Endodermal cell (in vitro differentiated cells): ENCODE data around the gene ZNF544. TPM values are rescaled to one million over a fixed set of nuclear protein-coding genes. Genes with fewer than 3 reads are reported as not detected.

Experiments used
- DNase-seq: peaks from one replicate; pipeline ENCODE4 v3.0.0-alpha.2; 2017
- H3K27ac ChIP-seq: 2 replicates; pipeline ENCODE4 v1.5.1; 2013; ENCODE audit warnings: mild to moderate bottlenecking, low read depth, low read length, moderate library complexity
- H3K27me3 ChIP-seq: 2 replicates; pipeline ENCODE4 v1.6.1; 2013; ENCODE audit warnings: mild to moderate bottlenecking, low read length, moderate library complexity; ENCODE audit not compliant: insufficient read depth, control insufficient read depth, poor library complexity, severe bottlenecking
- H3K36me3 ChIP-seq: 2 replicates; pipeline ENCODE4 v1.7.0; 2013; ENCODE audit warnings: mild to moderate bottlenecking, low read length, moderate library complexity; ENCODE audit not compliant: control insufficient read depth, insufficient read depth
- H3K4me1 ChIP-seq: one replicate; pipeline ENCODE4 v1.7.0; 2013; ENCODE audit warnings: low read length; ENCODE audit not compliant: control insufficient read depth, insufficient read depth
- H3K4me3 ChIP-seq: 2 replicates; pipeline ENCODE4 v1.5.1; 2013; ENCODE audit warnings: mild to moderate bottlenecking, low read length, moderate library complexity
- H3K9ac ChIP-seq: 2 replicates; pipeline ENCODE4 v1.6.1; 2013; ENCODE audit warnings: mild to moderate bottlenecking, low read length, moderate library complexity; ENCODE audit not compliant: poor library complexity, severe bottlenecking; ENCODE audit errors: extremely low read depth
- H3K9me3 ChIP-seq: 2 replicates; pipeline ENCODE4 v1.6.1; 2013; ENCODE audit warnings: mild to moderate bottlenecking, low read length, moderate library complexity; ENCODE audit not compliant: control insufficient read depth
- H3K27ac Mint-ChIP-seq: 2 replicates; pipeline ENCODE4 v1.8.0; 2020; ENCODE audit warnings: mixed read lengths
- H3K27me3 Mint-ChIP-seq: 2 replicates; pipeline ENCODE4 v1.8.0; 2021; ENCODE audit warnings: mild to moderate bottlenecking, mixed read lengths; ENCODE audit not compliant: insufficient read depth
- H3K36me3 Mint-ChIP-seq: 2 replicates; pipeline ENCODE4 v1.8.0; 2020; ENCODE audit warnings: low read depth, mixed read lengths
- H3K4me1 Mint-ChIP-seq: 2 replicates; pipeline ENCODE4 v1.8.0; 2020; ENCODE audit warnings: mixed read lengths
- H3K4me3 Mint-ChIP-seq: 2 replicates; pipeline ENCODE4 v1.8.0; 2020; ENCODE audit warnings: mild to moderate bottlenecking, moderate library complexity, mixed read lengths
- H3K9me3 Mint-ChIP-seq: 2 replicates; pipeline ENCODE4 v1.8.0; 2020; ENCODE audit warnings: mild to moderate bottlenecking, mixed read lengths
- CTCF ChIP-seq: fragments of 200-600 bp; sonication (generic); conservative IDR thresholded peaks from 2 replicates; pipeline ENCODE4 v1.5.0; 2021; ENCODE audit warnings: antibody characterized with exemption, mild to moderate bottlenecking
- WGBS, 2 experiments: methylation state at CpG; one replicate each; pipeline versions ENCODE4 v1.1.5 to v1.1.7; 2013; ENCODE audit warnings: missing lambda C conversion rate in 2 of 2, mixed read lengths in 1 of 2; ENCODE audit not compliant: insufficient coverage in 1 of 2, insufficient read length in 1 of 2; 5-methylcytosine and 5-hydroxymethylcytosine counted together
- total RNA-seq, 2 donors: library from RNA; stranded (reverse); fragmentation: NEBNext Ultra II Directional in 1 of 2; extraction: Animal tissue kit (Norgen Biotek cat#: 25700) in 1 of 2; gene quantifications; 2 replicates in 1 of 2; 3 replicates in 1 of 2; pipeline ENCODE4 v1.2.1, GENCODE V29; 2021

The ZNF544 gene
- total RNA-seq, 2 donors from 2014 or later, result 65.7 to 80.2 TPM

DNA sequence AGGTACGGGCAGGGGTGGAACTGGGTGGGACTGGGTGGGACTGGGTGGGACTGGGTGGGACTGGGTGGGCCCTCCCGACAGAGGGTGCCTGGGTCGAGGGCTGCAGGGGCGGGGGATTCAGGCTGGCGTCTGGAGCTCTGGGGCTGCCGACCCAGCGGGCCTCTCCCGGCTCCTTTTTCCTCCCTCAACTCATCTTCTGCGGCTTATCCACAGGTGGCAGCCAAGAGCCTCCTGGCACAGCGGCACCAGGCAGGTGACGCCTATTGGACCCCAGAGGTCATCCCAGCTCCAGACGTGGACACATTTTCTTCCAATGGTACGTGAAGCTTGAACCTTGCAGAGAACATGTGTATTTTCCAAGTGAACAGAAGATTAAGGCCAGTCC, 533 bp downstream of the ZNF544 start:
- no peaks in the 10 kb centered on the region for H3K4me1 ChIP-seq
- Mint-ChIP-seq H3K27me3 (peaks cover 3% of the 10 kb centered on the region), H3K36me3 (peaks cover 48% of the 10 kb centered on the region), H3K4me1 (peaks cover 21% of the 10 kb centered on the region), H3K27ac (peak overlapping the region; percentile 98), H3K4me3 (peak overlapping the region; percentile 90), H3K9me3 (peaks cover 13% of the 10 kb centered on the region)
- peak; percentile 81 for DNase-seq
- H3K36me3 ChIP-seq, result peaks cover 46% of the 10 kb centered on the region
- 7 to 9% methylated on average over 11 to 13 of the region's 13 CpGs for WGBS, 2 experiments
- H3K27me3 ChIP-seq, result no peaks in the 10 kb centered on the region
- peak overlapping the region; percentile 57 for H3K27ac ChIP-seq
- peaks cover 43% of the 10 kb centered on the region for H3K9me3 ChIP-seq
- TF ChIP-seq CTCF, result peak; percentile 70
- H3K9ac ChIP-seq, result peak overlapping the region; percentile 72
- H3K4me3 ChIP-seq, result peak overlapping the region; percentile 81

- no peak for TF ChIP-seq CTCF
- Mint-ChIP-seq H3K4me1 (no peaks in the 10 kb centered on the region), H3K27me3 (no peaks in the 10 kb centered on the region), H3K4me3 (no peak overlapping the region), H3K9me3 (peaks cover 8% of the 10 kb centered on the region), H3K36me3 (peaks cover 92% of the 10 kb centered on the region), H3K27ac (no peak overlapping the region)
- 89 to 92% methylated on average over 9 to 10 of the region's 10 CpGs for WGBS, 2 experiments
- no peak for DNase-seq
- Histone ChIP-seq H3K4me3 (no peak overlapping the region), H3K4me1 (no peaks in the 10 kb centered on the region), H3K27ac (no peak overlapping the region), H3K9ac (no peak overlapping the region), H3K9me3 (peaks cover 66% of the 10 kb centered on the region), H3K27me3 (no peaks in the 10 kb centered on the region), H3K36me3 (peaks cover 94% of the 10 kb centered on the region)
These were observed 8.6 kb downstream of the ZNF544 start for GRCh38 chr19:58237324-58237723.

DNA sequence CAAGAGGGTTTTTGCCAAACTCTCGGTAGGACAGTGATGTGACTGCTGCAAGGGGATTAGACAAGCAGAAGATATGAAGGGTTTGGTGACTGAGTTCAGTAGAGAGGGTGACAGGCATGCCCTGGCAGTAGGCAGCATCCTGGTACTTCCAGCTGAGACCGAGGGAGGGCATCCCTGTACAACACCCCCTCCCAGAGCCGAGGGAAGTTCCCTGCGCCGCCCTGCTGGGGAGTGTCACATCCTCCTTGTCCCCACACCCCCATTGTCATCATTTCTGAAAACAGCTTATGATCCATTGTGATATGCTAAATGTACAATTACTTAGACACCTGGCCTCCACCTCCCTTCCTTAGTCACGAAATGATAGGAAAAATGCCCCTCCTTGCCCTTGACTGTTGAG, 14.6 kb downstream of the ZNF544 start:
- H3K4me1 Mint-ChIP-seq, result no peaks in the 10 kb centered on the region
- H3K36me3 Mint-ChIP-seq, result peaks cover 98% of the 10 kb centered on the region
- H3K9me3 Mint-ChIP-seq, result peaks cover 61% of the 10 kb centered on the region
- H3K9ac ChIP-seq, result no peak overlapping the region
- WGBS, 2 experiments, result 98 to 100% methylated on average over 2 to 6 of the region's 6 CpGs
- H3K36me3 ChIP-seq, result peaks cover 96% of the 10 kb centered on the region
- no peak overlapping the region for H3K4me3 Mint-ChIP-seq
- no peaks in the 10 kb centered on the region for H3K4me1 ChIP-seq
- H3K9me3 ChIP-seq, result peaks cover 88% of the 10 kb centered on the region
- H3K4me3 ChIP-seq, result no peak overlapping the region
- DNase-seq, result no peak
- no peaks in the 10 kb centered on the region for H3K27me3 Mint-ChIP-seq
- H3K27ac Mint-ChIP-seq, result no peak overlapping the region
- no peak for TF ChIP-seq CTCF
- H3K27me3 ChIP-seq, result no peaks in the 10 kb centered on the region
- H3K27ac ChIP-seq, result no peak overlapping the region
